Umbilical cord (tissue), 2 donors: ENCODE data around the gene TUBG2. TPM values are rescaled to one million over a fixed set of nuclear protein-coding genes. Genes with fewer than 3 reads are reported as not detected.

Source experiments
- DNase-seq: peaks from one replicate; pipeline ENCODE4 v3.0.0-alpha.2; 2015; ENCODE audit warnings: low spot score
- total RNA-seq: library from RNA; depleted of rRNA; stranded (reverse); fragments of >200 nt; gene quantifications from one replicate; pipeline ENCODE4 v1.2.3, GENCODE V29; 2014; ENCODE audit warnings: low replicate concordance; ENCODE audit not compliant: insufficient read depth

Gene TUBG2
- total RNA-seq, 1 donor from 2014 or later: 21.4 TPM

GRCh38 chr17:42695500-42695899, 36.4 kb downstream of the TUBG2 start:
- no peak for DNase-seq

GRCh38 chr17:42697108-42697811, 38.2 kb downstream of the TUBG2 start:
- no peak for DNase-seq

- DNase-seq: peak; percentile 95
These were observed 39.8 kb downstream of the TUBG2 start for GRCh38 chr17:42698736-42699414.

- DNase-seq: no peak
These were observed 40.3 kb downstream of the TUBG2 start for GRCh38 chr17:42699415-42699740.

GRCh38 chr17:42700586-42701289, 41.7 kb downstream of the TUBG2 start:
- DNase-seq: no peak

GRCh38 chr17:42702446-42702845, 43.4 kb downstream of the TUBG2 start:
- DNase-seq: no peak

GRCh38 chr17:42704490-42704836, 45.4 kb downstream of the TUBG2 start:
- DNase-seq: no peak

- DNase-seq: no peak
These were observed 45.9 kb downstream of the TUBG2 start for GRCh38 chr17:42704837-42705494.

- DNase-seq: no peak
These were observed 47.6 kb downstream of the TUBG2 start for GRCh38 chr17:42706732-42707131.

- DNase-seq: no peak
These were observed 49.5 kb downstream of the TUBG2 start for GRCh38 chr17:42708588-42708987.

- DNase-seq: no peak
These were observed 50.5 kb downstream of the TUBG2 start for GRCh38 chr17:42709561-42709960.

Other genes starting within 250 kb of the TUBG2 start
- 759 TPM for gene CAVIN1, start 236.0 kb upstream of the TUBG2 start, total RNA-seq
- 55.9 TPM for gene ATP6V0A1, start 200.4 kb upstream of the TUBG2 start, total RNA-seq
- 26.2 TPM for gene NAGLU, start 123.0 kb upstream of the TUBG2 start, total RNA-seq
- gene HSD17B1, start 106.4 kb upstream of the TUBG2 start, total RNA-seq: 3.9 TPM
- 8.2 TPM for gene COASY, start 97.1 kb upstream of the TUBG2 start, total RNA-seq
- 22.6 TPM for gene MLX, start 92.2 kb upstream of the TUBG2 start, total RNA-seq
- 1.2 TPM for gene PSMC3IP, start 81.6 kb upstream of the TUBG2 start, total RNA-seq
- gene RETREG3, start 49.9 kb upstream of the TUBG2 start, total RNA-seq: 62.4 TPM
- gene TUBG1, start 49.6 kb upstream of the TUBG2 start, total RNA-seq: 23.8 TPM
- 11.3 TPM for gene PLEKHH3, start 17.7 kb downstream of the TUBG2 start, total RNA-seq
- 6.5 TPM for gene CCR10, start 22.6 kb downstream of the TUBG2 start, total RNA-seq
- gene CNTNAP1, start 23.2 kb downstream of the TUBG2 start, total RNA-seq: 5.1 TPM
- gene EZH1, start 85.8 kb downstream of the TUBG2 start, total RNA-seq: 43.6 TPM
- 0.96 TPM for gene RAMP2, start 101.9 kb downstream of the TUBG2 start, total RNA-seq
- 33.2 TPM for gene VPS25, start 114.2 kb downstream of the TUBG2 start, total RNA-seq
- not detected for gene WNK4, start 121.3 kb downstream of the TUBG2 start, total RNA-seq
- gene COA3, start 139.4 kb downstream of the TUBG2 start, total RNA-seq: 47.2 TPM
- 0.96 TPM for gene CNTD1, start 139.6 kb downstream of the TUBG2 start, total RNA-seq
- 142 TPM for gene BECN1, start 165.0 kb downstream of the TUBG2 start, total RNA-seq
- 22.6 TPM for gene PSME3, start 174.1 kb downstream of the TUBG2 start, total RNA-seq
- 1.4 TPM for gene AOC2, start 185.3 kb downstream of the TUBG2 start, total RNA-seq
- 89.1 TPM for gene AOC3, start 191.9 kb downstream of the TUBG2 start, total RNA-seq
- gene G6PC1, start 241.5 kb downstream of the TUBG2 start, total RNA-seq: not detected